ENCODE data around the gene PEAK3. TPM values are rescaled to one million over a fixed set of nuclear protein-coding genes. Genes with fewer than 3 reads are reported as not detected.
A peak's percentile ranks its signal among the peaks of the same experiment; 100 is the strongest.

Gene PEAK3
- total RNA-seq, 1 donor from 2014 or later, result not detected

DNA sequence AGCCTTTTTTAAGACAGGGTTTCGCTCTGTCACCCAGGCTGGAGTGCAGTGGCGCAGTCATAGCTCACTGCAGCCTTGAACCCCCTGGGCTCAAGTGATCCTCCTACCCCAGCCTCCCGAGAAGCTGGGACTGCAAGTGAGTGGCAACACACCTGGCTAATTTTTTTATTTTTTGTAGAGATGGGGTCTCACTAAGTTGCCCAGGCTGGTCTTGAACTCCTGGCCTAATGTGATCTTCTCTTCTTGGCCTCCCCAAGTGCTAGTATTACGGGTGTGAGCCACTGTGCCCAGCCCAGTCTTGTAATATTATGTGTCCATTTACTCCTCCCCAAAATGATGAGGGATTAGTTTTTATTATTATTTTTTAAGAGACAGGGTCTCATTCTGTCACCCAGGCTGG lies 29.1 kb upstream of the PEAK3 start:
- Histone ChIP-seq H3K27me3 (ENCODE audit: control insufficient read depth, insufficient read depth, low read length) (peaks cover 14% of the 10 kb centered on the region), H3K36me3 (ENCODE audit: control insufficient read depth, insufficient read depth, low read length) (no peaks in the 10 kb centered on the region), H3K4me3 (ENCODE audit: low read depth, low read length) (no peak overlapping the region)
- no peak for TF ChIP-seq CTCF (IDR thresholded peaks at IDR 0.05; ENCODE audit: insufficient read depth, low read length, severe bottlenecking)
- DNase-seq (ENCODE audit: low read depth), result no peak
- FAIRE-seq, result no peak

DNA sequence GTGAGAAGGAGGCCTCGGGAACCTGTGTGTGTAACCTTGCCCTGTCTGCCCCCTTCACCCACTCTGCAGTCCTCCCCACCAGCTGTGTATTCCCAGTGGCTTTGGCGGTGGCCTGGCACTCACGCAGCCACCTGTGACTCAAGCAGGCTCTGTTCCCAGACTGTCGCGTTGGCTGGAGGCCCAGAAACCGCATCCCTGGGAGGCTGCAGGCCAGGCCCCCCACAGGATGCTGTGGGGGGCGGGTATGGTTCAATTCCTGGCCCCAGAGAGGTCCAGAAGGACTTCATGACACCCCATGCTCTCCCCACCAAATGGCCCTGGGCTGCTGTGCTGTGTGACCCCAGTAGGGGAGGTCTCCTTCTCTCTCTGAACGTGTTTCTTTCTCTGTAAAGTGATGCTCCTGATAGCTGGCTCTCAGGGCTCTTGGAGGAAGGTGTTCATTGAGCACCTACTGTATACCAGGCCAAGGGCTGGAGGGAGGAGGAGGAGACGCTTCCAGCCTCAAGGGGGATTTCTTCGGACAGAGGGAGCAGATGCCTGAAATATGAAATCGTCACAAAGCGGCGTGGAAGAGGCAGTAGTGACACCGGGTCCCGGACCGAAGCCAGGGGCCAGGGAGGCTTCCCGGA lies 27.9 kb upstream of the PEAK3 start:
- peaks cover 14% of the 10 kb centered on the region for H3K27me3 ChIP-seq (ENCODE audit: control insufficient read depth, insufficient read depth, low read length)
- DNase-seq (ENCODE audit: low read depth), result no peak

GRCh38 chr19:2308114-2308556 lies 26.2 kb upstream of the PEAK3 start, which contains the start of gene LINGO3:
Gene LINGO3, minus strand, starts transcription at chr19:2308154. Its CDS starts 16,378 bp downstream, at chr19:2291776.
- no peak for TF ChIP-seq CTCF (IDR thresholded peaks at IDR 0.05; ENCODE audit: insufficient read depth, low read length, severe bottlenecking)
- FAIRE-seq, result no peak
- Histone ChIP-seq H3K36me3 (ENCODE audit: control insufficient read depth, insufficient read depth, low read length) (no peaks in the 10 kb centered on the region), H3K27me3 (ENCODE audit: control insufficient read depth, insufficient read depth, low read length) (peaks cover 17% of the 10 kb centered on the region), H3K4me3 (ENCODE audit: low read depth, low read length) (peak within 1 kb of the TSS; percentile 12)
- DNase-seq (ENCODE audit: low read depth), result no peak

More for the DNA sequence above, 27.9 kb upstream of the PEAK3 start:
- H3K36me3 ChIP-seq (ENCODE audit: control insufficient read depth, insufficient read depth, low read length), result no peaks in the 10 kb centered on the region
- H3K4me3 ChIP-seq (ENCODE audit: low read depth, low read length), result no peak overlapping the region
- no peak for FAIRE-seq
- no peak for TF ChIP-seq CTCF (IDR thresholded peaks at IDR 0.05; ENCODE audit: insufficient read depth, low read length, severe bottlenecking)

DNA sequence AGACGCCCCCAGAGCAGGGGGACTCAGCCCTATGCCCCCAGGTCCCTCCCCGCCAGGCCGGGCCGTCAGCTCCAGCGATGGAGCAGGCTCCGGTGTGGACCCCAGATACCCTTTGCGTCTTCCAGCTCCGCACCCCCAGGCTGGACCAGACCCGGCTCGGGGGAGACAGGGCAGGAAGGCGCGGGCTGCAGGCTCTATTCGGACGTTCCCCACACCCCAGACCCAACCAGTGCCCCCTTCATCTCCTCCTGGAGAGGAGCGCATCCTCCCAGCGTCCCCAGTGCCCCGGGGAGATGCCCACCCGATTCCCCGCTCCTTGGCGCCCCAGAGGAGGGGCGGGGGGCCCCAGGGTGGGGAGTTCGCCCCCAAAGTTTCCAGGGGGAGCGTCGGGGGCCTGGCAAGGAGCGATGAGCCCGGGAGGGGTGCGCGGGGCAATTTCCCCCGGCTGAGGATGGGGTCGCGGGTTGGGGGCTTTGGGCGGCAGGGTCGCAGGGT lies 25.6 kb upstream of the PEAK3 start:
- no peak for TF ChIP-seq CTCF (IDR thresholded peaks at IDR 0.05; ENCODE audit: insufficient read depth, low read length, severe bottlenecking)
- Histone ChIP-seq H3K27me3 (ENCODE audit: control insufficient read depth, insufficient read depth, low read length) (peaks cover 19% of the 10 kb centered on the region), H3K36me3 (ENCODE audit: control insufficient read depth, insufficient read depth, low read length) (no peaks in the 10 kb centered on the region), H3K4me3 (ENCODE audit: low read depth, low read length) (no peak overlapping the region)
- DNase-seq (ENCODE audit: low read depth) (no peak), FAIRE-seq (no peak)

DNA sequence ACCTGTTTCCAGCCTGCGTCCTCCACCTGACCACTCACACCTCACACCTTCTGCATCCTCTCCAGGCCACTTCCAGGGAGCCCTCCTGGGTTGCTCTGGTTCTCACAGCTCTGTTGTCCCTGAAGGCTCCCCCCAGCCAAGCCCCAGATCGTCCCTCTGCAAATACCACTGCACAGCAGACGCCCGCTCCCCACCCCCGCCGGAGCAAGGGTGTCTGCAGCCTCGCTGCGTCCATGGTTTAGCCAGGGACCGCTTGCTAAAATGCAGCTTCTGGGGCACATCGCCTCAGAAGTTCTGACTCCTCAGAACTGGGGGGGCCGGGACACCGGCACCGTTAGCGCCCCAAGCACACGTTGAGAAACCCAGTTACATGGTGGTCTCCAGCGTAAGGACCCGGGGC lies 25.0 kb upstream of the PEAK3 start:
- DNase-seq (ENCODE audit: low read depth), result no peak
- peaks cover 19% of the 10 kb centered on the region for H3K27me3 ChIP-seq (ENCODE audit: control insufficient read depth, insufficient read depth, low read length)
- TF ChIP-seq CTCF (IDR thresholded peaks at IDR 0.05; ENCODE audit: insufficient read depth, low read length, severe bottlenecking), result no peak
- H3K36me3 ChIP-seq (ENCODE audit: control insufficient read depth, insufficient read depth, low read length), result no peaks in the 10 kb centered on the region
- no peak for FAIRE-seq
- no peak overlapping the region for H3K4me3 ChIP-seq (ENCODE audit: low read depth, low read length)

All from bronchial epithelial cell (primary cell).